IMR-90 (cell line): ENCODE measurements around the gene CUBN. TPM values are rescaled to one million over a fixed set of nuclear protein-coding genes. Genes with fewer than 3 reads are reported as not detected.

Experiments
- ATAC-seq: fragments of 200-7000 bp; cut with Tn5 transposase; 2 replicates; pipeline ENCODE4 v1.9.1; 2020; ENCODE audit warnings: low read depth, mild to moderate bottlenecking, moderate library complexity
- BruUV-seq: library from RNA; stranded (reverse); fragments of 400-500 nt; replicated peaks from 2 replicates; lab custom pipeline; 2021; lab: Mats Ljungman, UMichigan
- CTCF ChIA-PET: fragments of 300-600 bp; formaldehyde crosslinking; extraction: SDS; loops from one replicate; lab custom pipeline; 2021; ENCODE audit warnings: antibody characterized with exemption; lab: Yijun Ruan, JAX
- POLR2A ChIA-PET: fragments of 300-600 bp; sonication (Branson Sonifier 250); formaldehyde crosslinking; loops from one replicate; lab custom pipeline; 2022; ENCODE audit warnings: antibody characterized with exemption; ENCODE audit not compliant: unreplicated experiment; lab: Charles Lee
- DNase-seq: peaks from one replicate; pipeline ENCODE4 v3.0.0; 2013
- H2AFZ ChIP-seq: replicated peaks from 2 replicates; pipeline ENCODE3; 2013; ENCODE audit warnings: low read length, mild to moderate bottlenecking; ENCODE audit not compliant: poor library complexity
- H2AK5ac ChIP-seq: 2 replicates; pipeline ENCODE4 v1.6.1; 2013; ENCODE audit warnings: low read depth, low read length, inconsistent platforms
- H2AK9ac ChIP-seq: replicated peaks from 2 replicates; pipeline ENCODE3; 2013; ENCODE audit warnings: mild to moderate bottlenecking, low read depth, low read length, moderate library complexity; ENCODE audit not compliant: poor library complexity
- H2BK120ac ChIP-seq: 2 replicates; pipeline ENCODE4 v1.6.1; 2013; ENCODE audit warnings: low read depth, low read length, inconsistent platforms
- H2BK15ac ChIP-seq: 3 replicates; pipeline ENCODE4 v1.6.1; 2013; ENCODE audit warnings: low read depth, low read length, inconsistent platforms
- H2BK20ac ChIP-seq: 2 replicates; pipeline ENCODE4 v1.6.1; 2013; ENCODE audit warnings: low read depth, mild to moderate bottlenecking, inconsistent platforms, low read length, moderate library complexity
- H2BK5ac ChIP-seq: 2 replicates; pipeline ENCODE4 v1.6.1; 2013; ENCODE audit warnings: mild to moderate bottlenecking, low read depth, low read length, inconsistent platforms; ENCODE audit not compliant: poor library complexity, severe bottlenecking
- H3K14ac ChIP-seq: replicated peaks from 2 replicates; pipeline ENCODE4 v1.6.1; 2013; ENCODE audit warnings: low read depth, low read length, inconsistent platforms
- H3K18ac ChIP-seq: 2 replicates; pipeline ENCODE4 v1.6.1; 2013; ENCODE audit warnings: low read depth, low read length, control low read depth
- H3K23ac ChIP-seq: 2 replicates; pipeline ENCODE4 v1.6.1; 2013; ENCODE audit warnings: low read depth, low read length, inconsistent platforms
- H3K27ac ChIP-seq: 2 replicates; pipeline ENCODE4 v1.5.1; 2013; ENCODE audit warnings: mild to moderate bottlenecking, control low read depth, low read length; ENCODE audit not compliant: insufficient read depth
- H3K27me3 ChIP-seq: 2 replicates; pipeline ENCODE4 v1.6.1; 2013; ENCODE audit warnings: low read length; ENCODE audit not compliant: control insufficient read depth, insufficient read depth
- H3K36me3 ChIP-seq: 2 replicates; pipeline ENCODE4 v1.6.1; 2013; ENCODE audit warnings: low read length, mixed read lengths; ENCODE audit not compliant: control insufficient read depth, insufficient read depth
- H3K4ac ChIP-seq: 2 replicates; pipeline ENCODE4 v1.6.1; 2013; ENCODE audit warnings: low read depth, low read length, inconsistent platforms
- H3K4me1 ChIP-seq: 2 replicates; pipeline ENCODE4 v1.6.1; 2013; ENCODE audit warnings: low read length, mixed read lengths; ENCODE audit not compliant: control insufficient read depth, insufficient read depth
- H3K4me2 ChIP-seq: 2 replicates; pipeline ENCODE4 v1.6.1; 2013; ENCODE audit warnings: low read depth, mild to moderate bottlenecking, control low read depth, low read length, moderate library complexity
- H3K4me3 ChIP-seq: 2 replicates; pipeline ENCODE4 v1.5.1; 2013; ENCODE audit warnings: low read depth, mild to moderate bottlenecking, control low read depth, low read length, moderate library complexity; ENCODE audit not compliant: insufficient read depth
- H3K56ac ChIP-seq: 2 replicates; pipeline ENCODE4 v1.6.1; 2013; ENCODE audit warnings: low read length, inconsistent platforms; ENCODE audit not compliant: insufficient read depth; ENCODE audit errors: extremely low read depth
- H3K79me1 ChIP-seq, 2 experiments: 2 replicates each; pipeline ENCODE4 v1.6.1; 2013; ENCODE audit warnings: low read length in 2 of 2, inconsistent platforms in 1 of 2, low read depth in 1 of 2
- H3K9ac ChIP-seq: 2 replicates; pipeline ENCODE4 v1.6.1; 2013; ENCODE audit warnings: low read depth, low read length, control low read depth
- H3K9me1 ChIP-seq: 2 replicates; pipeline ENCODE4 v1.6.1; 2013; ENCODE audit warnings: low read length, inconsistent platforms; ENCODE audit not compliant: insufficient read depth
- H3K9me3 ChIP-seq: 2 replicates; pipeline ENCODE4 v1.6.1; 2013; ENCODE audit warnings: low read length; ENCODE audit not compliant: control insufficient read depth, insufficient read depth
- H4K20me1 ChIP-seq: 2 replicates; pipeline ENCODE4 v1.6.1; 2013; ENCODE audit warnings: low read length, inconsistent platforms; ENCODE audit not compliant: insufficient read depth
- H4K5ac ChIP-seq: 2 replicates; pipeline ENCODE4 v1.6.1; 2013; ENCODE audit warnings: mild to moderate bottlenecking, low read depth, low read length, control low read depth
- H4K8ac ChIP-seq, 2 experiments: 2 replicates each; pipeline ENCODE4 v1.6.1; 2013; ENCODE audit warnings: low read depth in 2 of 2, low read length in 2 of 2, control low read depth in 1 of 2, inconsistent platforms in 1 of 2
- H4K91ac ChIP-seq: 2 replicates; pipeline ENCODE4 v1.6.1; 2013; ENCODE audit warnings: low read depth, low read length, inconsistent platforms; ENCODE audit not compliant: insufficient read depth
- CEBPB ChIP-seq: IDR thresholded peaks from 2 replicates; pipeline ENCODE4 v1.6.1; 2012; ENCODE audit warnings: low read depth, low read length, improper control_type of control experiment
- RCOR1 ChIP-seq: IDR thresholded peaks from 2 replicates; pipeline ENCODE4 v1.6.1; 2012; ENCODE audit warnings: mild to moderate bottlenecking, low read length, improper control_type of control experiment; ENCODE audit not compliant: insufficient replicate concordance
- WGBS, 2 experiments: methylation state at CpG; one replicate each; pipeline versions ENCODE4 v1.1.5 to v1.1.7; 2013; ENCODE audit warnings: missing lambda C conversion rate in 2 of 2; ENCODE audit not compliant: insufficient read length in 1 of 2; ENCODE audit errors: extremely low coverage in 2 of 2; 5-methylcytosine and 5-hydroxymethylcytosine counted together
- dilution Hi-C: fragments of 300-500 bp; cut with HindIII; formaldehyde crosslinking; loops from one replicate; pipeline ENCODE4 v1.14.3; 2018; ENCODE audit warnings: low sequenced_read_pairs; ENCODE audit not compliant: unreplicated experiment
- in situ Hi-C: fragments of 300-500 bp; cut with MboI; formaldehyde crosslinking; loops from 3 replicates; pipeline ENCODE4 v1.14.3; 2019; ENCODE audit warnings: low sequenced_read_pairs, inconsistent platforms, mixed read lengths
- intact Hi-C: fragments of 100-400 bp; cut with micrococcal nuclease; formaldehyde crosslinking; loops from 2 replicates; pipeline ENCODE4 v1.10.0; 2022
- polyA plus RNA-seq, 3 experiments: library from polyadenylated mRNA; depleted of rRNA; stranded (reverse); fragments of >200 nt; gene quantifications; 2 replicates each; pipeline ENCODE4 v1.2.3, GENCODE V29; 2012; ENCODE audit warnings: low replicate concordance in 1 of 3
- total RNA-seq: library from RNA; depleted of rRNA; stranded (reverse); fragments of >200 nt; gene quantifications from 2 replicates; pipeline ENCODE4 v1.2.3, GENCODE V29; 2012

Gene CUBN
- total and polyA plus RNA-seq, 2 of the 4 experiments (the other 2 are of a cell fraction) = 0.19 to 0.54 TPM

GRCh38 chr10:16853809-16854208, 275.8 kb downstream of the CUBN start:
- no peak overlapping the region for H2AFZ ChIP-seq
- peaks cover 5% of the 10 kb centered on the region for H3K9me1 ChIP-seq
- H3K27ac ChIP-seq = no peak overlapping the region
- ChIA-PET CTCF (interaction anchor here (1.0 to 1.7 kb wide), 4 partner anchors 10 to 346 kb away, joined by 3 to 8 read pairs (median 6); no protein-coding TSS in a partner anchor), POLR2A (interaction anchor here (0.6 kb wide), 1 partner anchor 115 kb away, joined by 8 read pairs; no protein-coding TSS in a partner anchor)
- H3K14ac ChIP-seq = no peak overlapping the region
- no TSS peak for BruUV-seq
- no peak for ATAC-seq
- no peak overlapping the region for H3K56ac ChIP-seq
- no peak overlapping the region for H2AK9ac ChIP-seq
- no peaks in the 10 kb centered on the region for H3K9me3 ChIP-seq
- no CpG with 5 or more reads among the region's 4 CpGs for WGBS, 2 experiments
- 0 out of 2 replicates have a peak overlapping the region, but pooled peaks have one; percentile 22 for H2BK20ac ChIP-seq
- H3K23ac ChIP-seq = no peak overlapping the region
- peak overlapping the region; percentile 57; the same call in 1 of the 2 replicates for H2AK5ac ChIP-seq
- H2BK15ac ChIP-seq = no peak overlapping the region
- no peak overlapping the region for H3K4me2 ChIP-seq
- no peak overlapping the region for H3K4me3 ChIP-seq
- no peak overlapping the region for H3K4ac ChIP-seq
- no peaks in the 10 kb centered on the region for H3K79me1 ChIP-seq
- H3K4me1 ChIP-seq = peaks cover 3% of the 10 kb centered on the region
- no peak overlapping the region for H4K91ac ChIP-seq
- no peak overlapping the region for H4K5ac ChIP-seq
- dilution Hi-C loops = no loop called here
- H2BK5ac ChIP-seq = no peak overlapping the region
- peak overlapping the region; percentile 41 for H2BK120ac ChIP-seq
- H3K27me3 ChIP-seq = no peaks in the 10 kb centered on the region
- DNase-seq = no peak
- H3K9ac ChIP-seq = no peak overlapping the region
- in situ Hi-C loops = no loop called here
- no peaks in the 10 kb centered on the region for H3K36me3 ChIP-seq
- H3K18ac ChIP-seq = no peak overlapping the region
- no peaks in the 10 kb centered on the region for H4K20me1 ChIP-seq
- intact Hi-C loops = loop anchor here (1.0 to 5.0 kb wide), 5 partner anchors 113 to 403 kb away; no protein-coding TSS in a partner anchor
- TF ChIP-seq RCOR1 = no peak
- TF ChIP-seq CEBPB = peak; percentile 70
- H4K8ac ChIP-seq = peak overlapping the region in 1 of 2 experiments; percentile 42; a peak in 1 of 4 replicates
